ENCODE results near the gene F13A1.

GRCh38 chr6:6178795-6179194, 141.7 kb downstream of the F13A1 start:
- TF ChIP-seq CTCF (IDR thresholded peaks at IDR 0.05; ENCODE audit: insufficient read depth, low read length, poor library complexity, severe bottlenecking) (no peak), EZH2phosphoT487 (conservative IDR thresholded peaks at IDR 0.05; ENCODE audit: low read length) (no peak)
